HG03108 (cell line): ENCODE data around the gene RNF34.

Experiments used
- ATAC-seq: cut with Tn5 transposase; IDR thresholded peaks from one replicate; pipeline ENCODE4 v1.9.1; 2021; ENCODE audit warnings: moderate library complexity; ENCODE audit not compliant: unreplicated experiment

The RNF34 gene

DNA sequence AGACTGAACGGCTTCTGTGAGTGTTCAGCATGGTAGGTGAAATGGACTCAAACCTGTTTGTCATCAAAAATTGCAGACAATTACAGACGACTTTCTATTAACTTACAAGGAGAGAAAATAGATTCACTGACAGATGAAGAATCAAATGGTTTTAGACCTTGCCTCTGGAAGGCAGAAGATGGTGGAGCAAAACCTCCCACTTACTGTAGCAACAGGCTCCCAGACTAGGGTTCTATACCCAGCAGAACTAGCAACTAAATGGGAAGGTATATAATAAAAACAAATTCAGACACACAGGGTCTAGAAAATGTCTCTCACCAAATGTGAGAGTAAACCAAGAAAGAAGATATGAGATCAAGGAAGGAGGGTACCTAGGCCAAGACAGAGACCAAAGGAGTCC, 36.8 kb downstream of the RNF34 start:
- no peak for ATAC-seq

DNA sequence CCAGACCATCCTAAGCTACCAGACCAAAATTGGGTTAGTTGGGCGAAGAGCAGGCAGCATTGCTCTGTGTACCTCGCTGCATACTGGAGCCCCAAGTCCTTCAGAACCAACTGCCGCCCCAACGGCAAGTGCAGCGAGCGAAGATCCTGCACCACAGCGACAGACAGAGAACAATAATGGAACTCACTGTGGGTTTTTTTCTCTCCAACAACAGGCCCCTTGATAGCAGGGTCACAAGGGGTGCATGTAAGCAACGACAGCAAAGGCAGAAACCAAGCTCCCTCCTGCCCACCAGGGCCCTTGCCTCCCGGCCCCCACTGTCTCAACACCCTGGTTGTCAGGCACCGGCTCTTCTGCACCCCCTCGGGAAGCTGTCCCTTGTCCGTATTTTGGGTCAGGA, 39.0 kb downstream of the RNF34 start:
- no peak for ATAC-seq

DNA sequence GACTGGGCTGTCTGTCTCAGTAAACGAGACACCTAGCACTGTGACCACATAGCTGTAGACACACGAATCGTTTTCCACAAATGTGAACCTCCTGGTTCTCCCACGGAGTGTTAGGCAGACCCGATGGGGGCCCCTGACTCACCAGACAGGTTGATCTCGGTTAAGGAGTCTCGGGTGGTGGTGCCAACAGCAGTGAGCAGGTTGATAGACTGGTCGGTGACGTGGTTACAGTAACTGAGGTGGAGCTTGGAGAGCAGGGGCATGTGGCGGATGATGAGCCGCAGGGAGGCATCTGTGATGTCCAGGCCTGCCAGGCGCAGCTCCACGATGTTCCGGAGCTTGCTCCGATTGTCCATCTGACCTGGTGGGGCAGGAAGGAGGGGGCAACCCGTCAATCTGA, 39.8 kb downstream of the RNF34 start:
- ATAC-seq, result no peak

DNA sequence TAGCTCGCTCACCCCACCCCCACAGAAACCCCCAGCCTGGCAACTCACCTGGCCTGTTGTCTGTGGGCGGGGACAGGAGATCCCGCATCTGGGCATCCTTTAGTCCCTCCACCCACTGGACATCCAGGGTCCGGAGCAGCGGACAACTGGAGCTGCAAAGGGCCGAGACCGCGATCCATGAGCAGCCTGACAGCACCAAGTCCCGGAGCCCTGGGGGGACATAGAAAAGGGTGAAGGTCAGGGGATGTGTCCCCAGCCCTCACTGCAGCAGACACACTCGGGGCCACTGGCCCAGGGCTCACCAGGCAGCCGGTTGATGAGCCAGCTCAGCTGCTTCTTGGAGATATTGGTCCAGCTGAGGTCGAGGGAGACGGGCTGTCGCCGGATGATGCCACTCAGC, 40.9 kb downstream of the RNF34 start:
- no peak for ATAC-seq

DNA sequence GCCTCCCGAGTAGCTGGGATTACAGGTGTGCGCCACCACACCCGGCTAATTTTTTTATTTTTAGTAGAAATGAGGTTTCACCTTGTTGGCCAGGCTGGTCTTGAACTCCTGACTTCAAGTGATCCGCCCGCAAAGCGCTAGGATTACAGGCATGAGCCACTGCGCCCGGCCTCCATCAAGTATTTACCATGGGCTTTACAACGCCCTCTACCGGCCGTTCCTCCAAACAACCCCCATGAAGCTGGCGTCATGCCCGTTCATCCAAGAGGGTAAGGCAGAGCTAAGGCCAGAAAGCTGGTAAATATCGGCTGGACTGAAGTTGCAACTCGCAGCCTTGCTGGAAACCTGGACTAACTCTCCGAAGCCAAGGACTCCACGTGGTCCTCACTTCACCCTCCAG, 41.6 kb downstream of the RNF34 start:
- no peak for ATAC-seq

DNA sequence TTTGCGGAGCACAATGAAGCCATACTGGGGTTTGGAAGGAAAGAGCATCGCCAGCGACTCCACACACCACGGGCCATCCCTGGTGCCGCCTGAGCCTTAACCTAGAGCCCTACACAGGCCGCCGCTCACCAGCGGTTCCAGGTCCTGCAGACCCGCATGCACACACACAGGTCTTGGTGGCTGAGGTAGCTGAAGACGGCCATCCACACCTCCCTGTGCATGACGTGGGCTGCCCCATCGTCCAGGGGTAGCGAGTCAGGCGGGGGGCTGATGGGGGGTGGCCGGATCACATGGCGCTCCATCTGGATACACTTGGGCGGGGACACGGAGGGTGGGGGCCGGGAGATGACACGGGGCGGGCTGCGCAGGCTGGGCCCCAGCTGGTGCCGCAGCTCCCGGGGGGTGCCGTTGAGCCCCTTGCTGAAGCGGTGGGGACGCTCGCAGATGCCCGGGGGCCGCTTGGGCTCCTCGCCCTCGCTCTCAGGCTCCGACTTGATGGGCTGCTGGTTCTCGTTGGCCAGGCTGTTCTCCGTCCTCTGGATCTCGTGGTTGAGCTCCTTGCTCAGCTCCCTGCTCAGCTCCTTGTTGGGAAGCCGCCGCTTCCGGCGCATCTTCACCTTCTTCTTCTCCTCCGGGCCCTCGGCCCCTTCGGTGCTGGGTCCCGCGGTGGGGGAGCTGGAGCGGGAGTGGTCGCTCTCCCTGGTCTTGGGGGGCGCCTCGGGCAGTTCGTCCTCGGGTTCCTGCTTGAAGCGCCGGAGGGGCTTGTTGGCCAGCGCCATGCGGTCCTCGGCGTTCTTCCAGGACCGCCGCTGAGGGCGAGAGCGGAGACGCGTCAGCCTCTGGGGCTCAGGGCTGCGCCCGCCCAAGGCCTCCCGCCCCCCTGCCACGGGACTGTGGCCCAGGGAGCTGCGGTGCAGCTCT, 42.4 kb downstream of the RNF34 start:
- no peak for ATAC-seq

DNA sequence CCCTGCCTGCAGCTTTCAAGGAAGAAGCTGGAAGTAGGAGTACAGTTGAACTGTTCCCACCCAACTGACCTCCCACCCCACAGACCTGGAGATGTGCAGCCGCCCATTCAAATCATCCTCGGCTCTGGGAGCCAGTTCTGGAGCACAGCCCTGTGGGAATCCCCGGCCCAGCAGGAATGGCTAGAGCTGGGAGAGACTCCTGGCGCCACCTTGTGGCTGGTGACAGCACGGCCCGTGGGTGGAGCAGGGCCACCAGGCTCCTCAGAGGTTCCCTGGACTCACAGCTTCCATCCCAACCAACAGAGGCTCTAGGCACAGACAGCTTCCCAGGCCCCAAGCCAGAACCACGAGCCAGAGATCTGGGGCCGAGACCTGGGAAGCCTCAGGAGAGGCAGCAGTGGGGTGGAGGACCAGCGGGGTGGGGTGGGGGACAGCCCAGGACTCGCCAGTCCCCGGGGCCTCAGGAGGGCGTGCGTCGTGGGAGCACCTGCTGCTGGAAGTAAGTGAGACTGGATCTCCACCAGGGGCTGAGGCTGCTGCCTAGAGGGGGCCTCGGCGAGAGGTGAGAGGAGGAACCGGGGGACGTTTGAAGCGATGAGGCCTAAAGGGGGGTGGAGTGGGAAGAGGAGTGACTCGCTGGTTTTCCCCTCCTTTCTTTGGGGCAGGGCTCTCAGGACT, 43.4 kb downstream of the RNF34 start:
- no peak for ATAC-seq

DNA sequence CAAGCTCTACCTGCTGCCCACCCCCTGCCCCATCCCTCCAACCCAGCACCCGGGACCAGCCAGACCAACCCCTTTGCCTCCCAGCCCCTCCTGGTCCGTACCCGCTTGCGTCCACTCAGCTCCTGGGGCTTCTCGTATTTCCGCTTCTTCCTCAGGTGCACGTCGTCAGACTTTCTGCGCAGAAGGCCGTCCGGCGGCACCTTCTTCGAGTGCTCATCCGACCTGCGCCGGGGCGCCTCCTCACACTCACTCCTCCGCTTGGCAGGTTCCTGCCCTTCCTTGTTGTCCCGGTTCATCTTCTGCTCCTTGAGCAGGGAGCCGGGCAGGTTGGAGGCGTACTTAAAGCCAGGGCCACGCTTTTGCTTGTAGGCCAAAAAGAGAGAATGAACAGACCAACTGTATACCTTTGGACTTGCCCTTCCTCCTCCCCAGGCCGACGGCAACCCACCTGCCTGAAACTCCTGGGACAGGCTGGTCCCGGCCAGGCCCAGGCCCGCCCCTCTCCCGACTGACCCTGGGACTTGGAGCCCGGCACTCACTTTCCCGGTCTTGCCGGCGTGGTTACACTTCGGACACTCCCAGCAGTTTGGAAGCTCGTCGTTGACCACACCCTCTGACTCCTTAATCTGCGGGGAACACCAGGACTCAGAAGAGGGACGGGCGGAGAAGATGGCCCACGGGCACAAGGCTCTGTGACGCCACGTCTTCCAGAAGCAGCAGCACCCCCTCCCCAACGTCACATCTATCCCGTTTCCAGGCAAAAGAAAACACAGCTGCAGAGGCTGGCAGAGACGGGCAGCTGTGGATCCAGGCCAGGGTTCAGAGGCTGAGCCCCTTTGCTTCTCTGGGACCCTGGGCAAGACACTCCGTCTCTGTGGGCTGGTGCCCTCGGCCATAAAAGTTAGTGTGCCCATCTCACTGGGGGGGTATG, 44.3 kb downstream of the RNF34 start:
- no peak for ATAC-seq

DNA sequence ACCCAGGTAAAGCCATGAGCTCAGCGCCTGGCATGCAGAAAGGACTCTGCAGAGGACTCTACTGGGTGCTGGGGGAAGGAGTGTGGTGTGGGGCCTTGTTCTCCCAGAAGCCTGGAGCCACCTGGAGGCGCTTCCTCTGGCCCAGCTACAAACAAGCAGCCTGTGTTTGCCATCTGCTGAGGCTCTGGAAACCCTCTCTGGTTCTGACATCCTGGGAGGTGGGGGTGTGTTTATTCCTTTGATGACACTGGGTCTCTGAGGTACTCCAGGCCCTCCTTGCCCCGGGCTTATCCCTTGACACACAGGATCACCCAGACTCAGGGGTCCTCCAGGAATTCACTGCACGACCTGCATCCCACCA, 44.9 kb downstream of the RNF34 start:
- ATAC-seq, result no peak

DNA sequence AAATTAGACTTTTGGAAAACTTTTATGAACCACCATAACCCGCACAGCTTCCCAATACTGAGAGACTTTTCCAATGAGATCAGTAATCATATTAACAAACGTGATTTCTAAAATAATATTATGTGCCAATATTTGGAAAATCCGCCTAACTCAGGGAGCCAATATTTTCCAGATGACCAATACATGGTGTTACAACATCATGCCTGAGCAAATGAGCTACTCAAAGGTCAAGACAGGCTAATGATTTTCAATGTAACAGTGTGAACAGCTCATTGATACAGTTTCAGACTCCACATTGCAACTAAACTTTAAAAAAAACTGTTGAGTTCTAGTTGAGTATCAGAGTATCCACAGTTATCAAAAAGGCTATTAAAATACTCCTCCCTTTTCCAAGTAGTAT, 46.8 kb downstream of the RNF34 start:
- no peak for ATAC-seq

DNA sequence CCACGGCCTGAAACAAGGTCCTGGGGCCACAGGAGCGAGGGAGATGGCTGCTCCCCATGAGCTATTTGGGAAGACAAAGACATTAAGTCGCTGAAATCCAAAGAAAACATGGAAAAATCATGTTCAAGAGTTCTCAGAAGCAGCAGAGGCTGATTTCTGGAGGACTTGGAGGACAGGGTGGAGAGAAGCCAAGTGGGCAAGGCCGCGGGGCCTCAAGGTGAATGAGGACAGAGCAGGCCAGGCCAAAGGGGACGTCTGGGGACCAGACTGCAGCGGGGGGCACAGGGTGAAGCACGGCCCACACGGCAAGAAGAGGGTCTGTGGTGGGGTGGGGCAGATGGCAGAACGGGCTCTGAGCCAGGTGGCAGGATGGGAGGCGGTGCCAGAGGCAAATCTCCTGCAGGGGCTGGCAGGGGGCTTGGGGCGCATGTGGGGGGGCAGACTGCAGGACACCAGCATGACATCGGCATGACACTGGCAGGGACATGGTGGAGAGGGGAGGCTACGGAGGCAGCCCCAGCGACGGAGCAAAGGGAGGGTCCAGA, 48.9 kb downstream of the RNF34 start:
- no peak for ATAC-seq

DNA sequence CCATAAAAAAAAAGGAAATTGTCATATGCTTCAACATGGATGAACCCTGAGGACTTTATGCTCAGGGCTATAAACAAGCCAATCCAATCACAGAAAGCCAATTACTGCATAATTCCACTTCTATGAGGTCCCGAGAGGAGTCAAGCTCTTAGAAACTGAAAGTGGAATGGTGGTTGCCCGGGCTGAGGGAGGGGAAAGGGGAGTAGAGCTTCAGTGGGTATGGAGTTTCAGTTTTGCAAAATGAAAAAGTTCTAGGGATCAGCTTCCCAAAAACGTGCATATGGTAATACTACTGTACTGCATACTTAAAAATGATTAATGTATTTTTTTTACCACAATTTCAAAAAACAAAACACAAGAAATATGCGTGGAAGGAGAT, 52.0 kb downstream of the RNF34 start:
- ATAC-seq, result no peak

DNA sequence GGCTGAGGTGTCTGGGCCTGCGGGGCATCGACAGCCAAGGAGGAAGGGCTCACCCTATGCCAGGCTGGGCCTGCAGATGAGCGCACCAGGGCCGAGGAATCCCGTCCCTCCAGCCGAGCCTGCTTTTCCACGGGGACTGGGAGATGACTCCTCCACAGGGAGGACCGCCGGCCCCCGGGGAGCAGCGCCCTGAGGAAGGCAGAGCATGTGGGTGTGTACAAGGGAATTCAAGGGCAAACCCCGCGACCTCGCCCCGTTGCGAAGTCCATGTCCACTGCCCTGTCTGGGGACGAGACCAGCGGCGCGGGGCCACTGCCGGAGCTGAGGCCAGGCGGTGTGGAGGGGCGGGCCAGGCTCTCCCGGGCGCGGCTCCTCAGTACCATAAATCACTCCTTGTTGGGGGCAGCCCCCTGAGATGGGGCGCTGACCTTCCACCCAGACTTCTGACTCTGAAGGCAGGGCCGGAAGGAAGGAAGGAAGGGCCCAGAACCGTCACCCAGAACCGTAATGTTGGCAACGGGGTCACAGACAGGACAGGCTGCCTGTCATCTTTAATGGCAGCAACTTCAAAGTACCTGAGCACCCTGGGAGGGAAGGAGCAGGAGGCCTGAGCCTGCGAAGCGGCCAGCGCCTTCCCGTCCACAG, 52.5 kb downstream of the RNF34 start:
- no peak for ATAC-seq

DNA sequence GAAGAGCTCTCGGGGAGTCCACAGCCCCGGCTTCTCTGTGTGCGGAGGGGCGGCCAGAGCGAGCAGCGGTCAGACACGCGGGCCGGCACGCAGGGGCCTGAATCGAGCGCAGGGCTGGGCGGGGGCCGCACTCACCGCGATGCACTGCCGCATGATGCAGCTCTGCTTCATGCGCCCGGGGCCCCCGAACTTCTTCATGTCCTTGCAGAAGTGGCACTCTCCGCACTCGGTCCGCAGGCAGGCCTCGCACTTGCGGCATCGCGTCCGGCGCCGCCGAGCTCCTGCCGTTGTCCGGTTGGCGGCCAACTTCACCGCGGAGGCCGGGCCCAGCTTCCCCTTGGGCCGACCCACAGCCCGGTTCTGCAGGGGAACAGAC, 53.1 kb downstream of the RNF34 start:
- ATAC-seq, result no peak

DNA sequence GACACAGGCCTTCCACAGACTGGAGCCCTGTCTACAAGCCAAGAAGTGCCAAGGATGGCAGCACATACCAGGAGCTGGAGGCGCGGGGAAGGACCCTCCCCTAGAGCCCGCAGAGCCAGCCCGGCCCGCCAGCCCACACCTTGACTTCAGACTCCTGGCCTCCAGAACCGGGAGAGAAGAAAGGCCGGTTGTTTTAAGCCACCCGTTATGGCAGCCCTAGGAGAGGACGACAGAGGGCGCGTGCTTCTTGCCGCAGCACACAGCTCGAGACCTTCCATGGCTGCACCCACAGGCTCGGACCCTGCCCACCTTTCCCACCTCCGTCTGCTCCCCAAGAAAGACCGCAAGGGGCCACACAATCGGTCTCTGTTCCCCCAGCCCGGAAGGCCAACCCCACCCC, 53.7 kb downstream of the RNF34 start:
- ATAC-seq, result no peak

DNA sequence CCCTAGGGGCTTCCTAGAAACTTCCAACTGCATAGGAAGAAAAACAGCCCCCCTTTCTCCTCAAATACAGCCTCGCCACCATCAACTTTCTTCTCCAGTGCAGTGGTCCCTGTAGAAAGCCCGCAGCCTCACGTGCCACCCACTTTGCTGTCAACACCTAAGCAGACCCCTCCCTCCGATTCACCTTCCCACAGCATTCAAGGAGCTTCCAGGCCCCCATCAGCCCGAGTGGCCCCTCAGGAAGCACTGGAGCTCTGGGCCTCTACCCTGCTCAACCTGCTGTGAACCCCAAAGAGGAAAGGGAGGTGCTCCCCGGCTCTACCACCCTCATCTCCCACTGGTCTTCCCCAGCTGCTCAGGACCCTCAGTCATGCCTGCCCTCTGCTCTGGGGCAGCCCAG, 55.0 kb downstream of the RNF34 start:
- ATAC-seq, result no peak

DNA sequence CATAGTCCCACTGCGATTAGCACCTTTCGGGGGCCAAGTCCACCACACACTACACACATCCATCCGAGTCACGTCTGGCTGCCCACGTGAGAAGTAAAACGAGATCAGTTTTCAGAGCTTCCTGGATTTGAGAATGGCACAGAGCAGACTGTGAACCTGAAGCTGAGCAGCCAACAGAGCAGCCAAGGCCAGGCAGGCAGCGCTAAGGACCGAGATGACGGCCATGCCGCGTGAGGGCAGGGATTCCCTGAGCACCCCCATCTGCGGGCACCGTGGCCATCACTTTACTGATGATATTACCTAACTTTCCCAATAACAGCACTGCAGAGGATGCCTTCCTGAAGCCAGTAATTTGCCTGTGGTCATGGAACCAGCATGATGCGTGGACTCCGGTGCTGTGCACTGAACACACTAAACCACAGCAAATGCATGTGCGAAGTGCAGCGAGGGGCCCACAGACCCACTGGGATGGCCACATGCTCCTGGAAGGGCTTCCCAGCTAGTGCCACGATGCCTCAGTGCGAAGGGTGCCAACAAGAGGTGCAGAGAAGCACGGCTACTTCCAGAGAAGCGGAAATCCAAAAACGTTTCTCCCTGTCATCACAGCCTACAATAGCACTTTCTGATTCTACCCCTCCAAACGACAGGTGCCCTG, 56.0 kb downstream of the RNF34 start:
- no peak for ATAC-seq

DNA sequence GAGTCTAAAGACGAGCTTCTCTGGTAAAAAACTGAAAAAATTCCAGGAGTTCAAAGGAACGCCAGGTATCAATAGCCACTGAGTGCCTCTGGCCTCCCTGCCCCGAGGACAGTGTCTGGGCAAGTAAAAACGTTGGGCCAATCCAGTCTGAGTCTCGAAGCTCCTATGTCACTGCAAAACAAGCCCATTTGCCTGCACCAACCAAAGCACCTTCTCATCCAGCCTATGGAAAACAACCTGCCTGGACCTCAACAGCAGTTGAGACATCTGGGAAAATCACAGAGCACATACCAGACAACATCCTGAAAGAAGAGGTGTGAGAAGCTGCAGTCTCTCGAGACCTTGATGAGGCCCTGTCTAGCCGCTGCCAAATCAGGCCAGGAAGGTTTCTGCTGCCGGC, 56.6 kb downstream of the RNF34 start:
- ATAC-seq, result no peak

DNA sequence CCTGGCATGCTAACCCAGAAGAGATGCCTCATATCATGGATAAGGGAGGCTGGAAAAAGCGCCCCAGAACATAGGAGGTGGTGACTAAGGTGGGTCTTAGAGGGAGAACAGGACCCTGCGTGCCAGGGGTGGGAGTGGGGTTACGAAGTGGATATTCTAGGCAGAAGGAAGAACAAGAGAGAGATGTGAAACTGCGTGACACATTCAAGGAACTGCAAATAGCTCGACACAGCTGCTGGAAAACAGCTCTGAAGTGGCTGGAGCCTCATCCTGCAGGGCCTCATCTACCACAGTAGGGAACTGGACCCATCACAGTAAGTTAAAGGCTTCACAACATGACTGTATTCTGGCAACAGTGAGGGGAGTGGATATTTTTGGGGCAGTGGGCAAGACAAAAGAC, 61.1 kb downstream of the RNF34 start:
- ATAC-seq, result no peak

DNA sequence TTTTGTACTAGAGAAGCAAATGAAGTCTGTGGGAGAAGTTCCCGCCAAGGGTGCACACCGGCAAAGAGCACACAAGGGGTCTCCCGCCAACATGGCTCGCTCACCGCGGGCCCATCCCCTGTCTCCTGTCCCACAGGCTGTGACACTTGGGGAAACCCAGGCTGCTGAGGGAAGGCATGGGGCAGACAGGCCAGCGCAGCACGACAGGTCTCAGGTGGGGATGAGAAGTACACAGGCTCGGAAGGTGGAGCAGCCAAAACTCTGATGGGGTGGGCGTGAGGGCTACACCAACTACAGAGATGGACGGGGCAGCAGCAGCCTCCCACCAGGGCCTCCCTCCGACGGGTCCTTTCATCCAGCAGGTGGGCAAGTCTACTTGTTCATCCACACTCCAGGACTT, 64.4 kb downstream of the RNF34 start:
- no peak for ATAC-seq
